Measurements from ENCODE around the gene S100A7.
"Not testable (repeated sequence)": the region's sequence is repeated elsewhere in the genome, so short reads cannot be mapped to it uniquely, and the experiment has no call there.

The S100A7 gene

GRCh38 chr1:153431002-153431401, 29.4 kb downstream of the S100A7 start:
- no peak for DNase-seq (ENCODE audit: low spot score)

DNA sequence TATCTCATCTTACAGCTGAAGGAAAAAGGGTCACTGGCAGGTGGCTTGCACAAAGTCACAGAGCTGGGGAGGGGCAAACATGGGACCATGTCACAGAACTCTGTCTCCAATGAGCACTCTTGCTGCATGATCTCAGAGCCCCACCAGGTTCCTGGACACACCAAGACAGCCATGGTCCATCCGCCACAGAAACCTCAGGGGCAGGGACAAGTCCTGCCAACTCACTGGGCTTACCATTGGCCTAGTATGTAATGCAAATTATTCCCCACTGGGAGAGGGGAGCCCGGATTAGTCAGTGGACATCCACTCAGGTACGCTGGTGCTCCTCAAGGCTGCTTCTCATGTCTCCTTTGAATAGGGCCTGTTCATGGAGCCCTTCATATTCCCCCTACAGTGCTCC, 29.9 kb downstream of the S100A7 start:
- no peak for DNase-seq (ENCODE audit: low spot score)

- DNase-seq (ENCODE audit: low spot score) = no peak
Measured at GRCh38 chr1:153430166-153430553, 30.3 kb downstream of the S100A7 start.

DNA sequence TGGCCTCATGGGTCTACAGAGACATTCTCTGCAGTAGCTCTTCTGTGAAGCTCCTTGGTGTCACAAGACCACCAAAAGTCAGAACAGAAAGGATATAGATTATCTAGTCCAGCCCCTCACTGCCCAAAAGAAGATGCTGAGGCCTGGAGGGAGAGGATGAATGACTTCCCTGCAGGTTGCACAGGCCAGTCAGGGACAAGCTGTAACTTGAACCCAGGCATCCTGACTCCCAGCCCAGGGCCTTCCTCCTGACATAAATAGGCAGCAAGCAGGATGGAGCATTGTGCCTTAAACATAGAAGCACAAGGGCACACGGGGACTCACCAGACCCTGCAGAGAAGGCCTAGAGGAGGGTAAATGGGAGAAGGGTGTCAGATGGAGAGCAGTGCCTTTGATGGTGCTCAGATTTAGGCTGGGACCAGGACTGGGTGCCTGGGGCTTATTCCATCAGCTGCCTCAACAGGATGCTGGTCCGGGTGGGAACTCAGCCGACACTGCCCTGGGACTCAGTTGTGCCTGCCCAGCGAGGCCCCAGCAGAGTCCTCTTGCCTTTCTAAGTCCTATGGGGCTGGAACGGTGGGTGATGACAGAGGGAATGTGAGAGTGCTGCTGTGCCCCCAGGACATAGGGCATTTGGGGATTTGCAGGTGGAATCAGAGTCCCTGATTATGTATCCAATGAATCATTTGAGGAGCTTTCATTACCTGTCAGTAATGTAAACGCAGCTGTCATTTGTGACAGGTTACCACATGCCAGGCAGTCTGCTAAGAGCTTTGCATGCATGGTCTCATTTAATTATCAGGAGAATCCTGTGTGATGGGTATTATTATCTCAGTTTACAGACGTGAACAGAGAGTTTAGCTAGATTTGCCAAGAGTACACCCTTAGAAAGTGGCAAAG, 30.9 kb downstream of the S100A7 start:
- no peak for DNase-seq (ENCODE audit: low spot score)

DNA sequence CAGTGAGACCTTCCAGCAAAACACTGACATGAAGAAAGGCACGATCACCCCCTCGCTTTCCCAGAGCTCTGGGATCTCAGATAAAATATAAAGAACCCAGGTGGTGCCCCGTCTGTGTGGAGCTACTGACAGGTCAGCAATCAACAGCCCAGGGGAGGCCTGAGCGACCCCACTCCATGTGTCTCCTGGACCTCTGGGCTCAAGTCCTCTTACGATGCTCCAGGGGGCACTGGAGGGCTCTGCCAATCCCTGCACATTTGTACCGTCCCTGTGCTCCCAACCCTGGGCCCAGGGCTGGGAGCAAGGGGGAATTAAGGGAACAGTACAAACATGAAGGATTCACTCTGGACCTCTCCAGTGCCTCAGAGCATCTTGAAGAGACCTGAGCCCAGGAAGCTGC, 31.7 kb downstream of the S100A7 start:
- no peak for DNase-seq (ENCODE audit: low spot score)

DNA sequence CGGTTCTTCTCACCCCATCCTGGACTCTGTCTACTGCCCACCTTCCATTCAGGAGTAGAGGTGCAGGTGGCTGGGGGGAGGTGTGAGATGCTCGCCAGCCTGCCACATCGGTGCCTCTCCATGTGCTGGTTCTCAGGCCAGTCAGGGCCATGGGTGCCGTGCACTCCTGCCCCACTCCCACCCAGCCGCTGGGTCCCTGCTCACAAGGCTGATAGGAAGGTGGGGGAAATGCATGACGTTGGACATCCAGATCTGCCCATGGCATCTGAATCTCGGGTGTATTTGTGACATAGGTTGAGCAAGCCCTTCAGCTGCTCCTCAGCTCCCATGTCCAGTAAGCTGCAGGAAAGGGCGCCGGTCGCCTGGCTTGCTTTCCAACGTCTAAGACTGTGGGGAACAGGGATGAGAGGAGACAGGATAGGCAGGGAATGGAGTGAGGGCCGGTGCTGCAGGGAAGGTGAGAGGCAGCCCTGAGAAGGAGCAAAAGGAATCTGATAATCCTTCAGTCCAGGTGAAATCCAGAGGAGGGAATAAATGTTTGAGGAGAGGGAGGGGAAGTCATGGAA, 32.3 kb downstream of the S100A7 start:
- DNase-seq (ENCODE audit: low spot score) = no peak

GRCh38 chr1:153426809-153427208, 33.6 kb downstream of the S100A7 start:
- no peak for DNase-seq (ENCODE audit: low spot score)

GRCh38 chr1:153422450-153423068, 37.9 kb downstream of the S100A7 start:
- DNase-seq (ENCODE audit: low spot score) = peak; percentile 68

GRCh38 chr1:153420306-153420705, 40.1 kb downstream of the S100A7 start:
- no peak for DNase-seq (ENCODE audit: low spot score)

- not testable (repeated sequence) for DNase-seq (ENCODE audit: low spot score)
Measured at GRCh38 chr1:153419436-153419793, 41.0 kb downstream of the S100A7 start.

DNA sequence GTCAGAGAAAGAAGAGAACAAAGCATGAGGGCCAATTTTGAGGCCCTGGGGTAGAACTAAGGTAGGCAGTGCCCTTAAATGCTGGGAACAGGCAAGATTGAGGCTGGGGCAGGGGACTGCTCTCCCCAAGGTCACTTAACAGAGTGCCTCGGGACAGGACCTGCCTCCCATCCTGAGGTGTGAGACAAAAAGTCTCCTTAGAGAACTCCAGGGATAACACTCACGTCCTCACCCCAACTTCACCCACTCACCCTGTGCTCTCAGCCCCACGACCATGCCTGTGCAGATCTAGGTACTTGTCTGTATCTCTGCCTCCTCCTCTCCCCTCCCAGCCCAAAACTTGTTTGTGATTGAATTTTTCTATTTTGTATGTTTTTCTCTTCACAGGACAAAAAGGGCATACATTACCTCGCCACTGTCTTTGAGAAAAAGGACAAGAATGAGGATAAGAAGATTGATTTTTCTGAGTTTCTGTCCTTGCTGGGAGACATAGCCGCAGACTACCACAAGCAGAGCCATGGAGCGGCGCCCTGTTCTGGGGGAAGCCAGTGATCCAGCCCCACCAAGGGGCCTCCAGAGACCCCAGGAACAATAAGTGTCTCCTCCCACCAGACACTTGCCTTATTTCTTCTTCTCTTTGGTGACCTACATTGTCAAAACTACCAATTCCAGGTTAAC, 41.6 kb downstream of the S100A7 start:
- not testable (repeated sequence) for DNase-seq (ENCODE audit: low spot score)

DNA sequence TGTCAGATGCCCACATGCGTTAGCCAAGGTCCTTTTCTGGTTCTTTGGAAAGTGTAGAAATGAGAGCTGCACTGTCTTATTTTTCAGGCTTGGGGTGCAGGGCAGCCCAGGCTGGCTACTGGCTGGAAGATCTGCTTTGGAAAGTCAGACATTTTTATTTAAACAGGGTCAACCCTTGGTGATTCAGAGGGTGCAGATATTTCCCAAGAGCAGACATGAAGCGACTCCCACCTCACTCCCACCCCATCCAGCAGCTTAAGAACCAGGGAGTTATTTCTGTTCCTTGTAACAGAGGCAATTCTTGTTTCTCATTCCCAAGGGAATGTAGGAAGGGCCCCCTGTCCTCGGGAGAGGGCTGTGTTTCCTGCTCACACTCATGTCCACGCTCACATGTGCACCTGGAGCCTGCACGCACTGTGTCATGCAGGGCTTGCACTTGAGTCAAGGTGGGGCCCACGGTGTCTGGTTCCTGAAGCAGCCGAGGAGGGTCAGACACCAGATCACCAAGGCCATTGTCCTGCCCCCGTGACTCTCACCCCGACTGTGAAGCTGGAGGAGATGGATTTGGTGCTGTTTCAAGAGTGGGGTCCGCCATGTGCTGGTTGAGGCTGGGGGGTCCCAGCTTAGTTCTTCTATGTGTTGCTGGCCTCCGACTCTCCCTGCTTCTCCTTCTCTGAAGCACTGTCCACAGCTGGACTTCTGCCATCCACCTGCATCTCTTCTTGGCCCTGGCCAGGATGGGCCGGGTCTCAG, 43.1 kb downstream of the S100A7 start:
- no peak for DNase-seq (ENCODE audit: low spot score)

- DNase-seq (ENCODE audit: low spot score) = no peak
Measured at GRCh38 chr1:153415850-153416570, 44.4 kb downstream of the S100A7 start, which contains the start of gene S100A7A. Gene S100A7A (plus strand): TSS chr1:153416520. CDS start chr1:153418083, 1,563 bp downstream.

DNA sequence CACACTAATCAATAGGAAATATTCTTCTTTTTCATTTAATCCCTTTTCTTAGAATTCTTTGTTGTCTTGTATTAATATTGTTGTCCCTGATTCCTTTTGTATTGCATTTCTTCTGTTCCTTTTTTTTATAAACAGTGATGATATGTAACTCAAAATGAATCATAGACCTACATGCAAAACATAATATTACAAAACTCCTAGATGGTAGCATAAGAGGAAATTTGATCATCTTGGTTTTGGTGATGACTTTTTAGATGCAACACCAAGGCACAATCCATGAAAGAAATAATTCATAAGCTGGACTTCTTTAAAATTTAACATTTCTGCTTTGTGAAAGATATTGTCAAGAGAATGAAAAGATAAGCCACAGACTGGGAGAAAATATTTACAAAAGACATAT, 46.5 kb downstream of the S100A7 start:
- not testable (repeated sequence) for DNase-seq (ENCODE audit: low spot score)
